ENCODE data around the gene KRT33B. TPM values are rescaled to one million over a fixed set of nuclear protein-coding genes. Genes with fewer than 3 reads are reported as not detected.

The KRT33B gene
- total and polyA plus RNA-seq, 2 of the 8 experiments (the other 6 are each of a cell fraction or from before 2014, with no cell fraction given) = not detected

- Histone ChIP-seq H2AFZ (ENCODE audit: low read length) (no peak overlapping the region), H3K36me3 (ENCODE audit: control insufficient read depth in 2 of 4, insufficient read depth in 4 of 4, low read length in 3 of 4) (no peaks in the 10 kb centered on the region), H3K79me2 (ENCODE audit: control insufficient read depth in 1 of 2, insufficient read depth in 2 of 2, low read length in 2 of 2) (no peaks in the 10 kb centered on the region), H3K18ac (ENCODE audit: extremely low read depth, low read length) (no peak overlapping the region), H4K5ac (ENCODE audit: insufficient read length, low read depth, low read length) (no peak overlapping the region), H4K91ac (replicated peaks; ENCODE audit: insufficient read length, low read length) (no peak overlapping the region), H3K4me2 (ENCODE audit: insufficient read depth in 1 of 2, low read depth in 2 of 2, low read length in 2 of 2) (no peak overlapping the region), H3K9ac (replicated peaks in 1 of 4; ENCODE audit: extremely low read depth in 1 of 4, low read depth in 3 of 4, low read length in 3 of 4) (no peak overlapping the region), H3K4me3 (ENCODE audit: extremely low read depth in 1 of 4, insufficient read depth in 2 of 4, low read depth in 3 of 4, low read length in 4 of 4) (no peak overlapping the region), H2BK12ac (ENCODE audit: low read depth, low read length) (no peak overlapping the region), H3K23ac (ENCODE audit: insufficient read length) (no peak overlapping the region), H2BK120ac (replicated peaks; ENCODE audit: low read depth, low read length) (no peak overlapping the region), H2AK5ac (ENCODE audit: low read depth, low read length) (no peak overlapping the region), H4K20me1 (replicated peaks in 1 of 2; ENCODE audit: control insufficient read depth in 1 of 2, insufficient read depth in 2 of 2, low read length in 2 of 2) (no peaks in the 10 kb centered on the region), H2BK20ac (ENCODE audit: low read length) (no peak overlapping the region), H2BK15ac (ENCODE audit: low read length) (no peak overlapping the region), H4K8ac (ENCODE audit: extremely low read depth, insufficient read depth, low read length) (no peak overlapping the region), H3K27me3 (replicated peaks in 1 of 4; ENCODE audit: control insufficient read depth in 3 of 4, extremely low read depth in 1 of 4, insufficient read depth in 3 of 4, low read length in 3 of 4) (no peaks in the 10 kb centered on the region), H3K4me1 (replicated peaks in 1 of 4; ENCODE audit: control insufficient read depth in 3 of 4, insufficient read depth in 4 of 4, low read length in 3 of 4) (no peaks in the 10 kb centered on the region), H3K27ac (ENCODE audit: low read depth, low read length) (no peak overlapping the region), H2BK5ac (ENCODE audit: low read depth, low read length) (no peak overlapping the region), H3K9me3 (ENCODE audit: insufficient read depth in 2 of 2, low read depth in 1 of 2, low read length in 1 of 2) (no peaks in the 10 kb centered on the region; a peak in 1 of 4 replicates), H3K14ac (ENCODE audit: insufficient read length) (no peak overlapping the region), H3K23me2 (ENCODE audit: low read depth, low read length) (no peaks in the 10 kb centered on the region), H3K56ac (replicated peaks; ENCODE audit: insufficient read length, low read depth, low read length) (no peak overlapping the region), H3K4ac (replicated peaks; ENCODE audit: insufficient read length, low read depth, low read length) (no peak overlapping the region), H3K79me1 (ENCODE audit: low read depth, low read length) (no peaks in the 10 kb centered on the region)
- no peak for TF ChIP-seq TAF1 (IDR thresholded peaks at IDR 0.05; ENCODE audit: low read depth, low read length)
- TF ChIP-seq GTF2F1 (IDR thresholded peaks at IDR 0.05; ENCODE audit: borderline replicate concordance, low read depth, low read length) = no peak
- no peak for TF ChIP-seq EGR1 (IDR thresholded peaks at IDR 0.05; ENCODE audit: borderline replicate concordance, low read depth, low read length)
- no peak for TF ChIP-seq CREB1 (IDR thresholded peaks at IDR 0.05)
- TF ChIP-seq GABPA (IDR thresholded peaks at IDR 0.05; ENCODE audit: borderline replicate concordance, insufficient read depth, low read length) = no peak
- TF ChIP-seq SUZ12 (IDR thresholded peaks at IDR 0.05; ENCODE audit: low read length) = no peak
- TF ChIP-seq BRCA1 (IDR thresholded peaks at IDR 0.05; ENCODE audit: low read depth, low read length) = no peak
- TF ChIP-seq SP2 (IDR thresholded peaks at IDR 0.05; ENCODE audit: low read length) = no peak
- no peak for TF ChIP-seq HDAC2 (IDR thresholded peaks at IDR 0.05; ENCODE audit: borderline replicate concordance in 1 of 2, low read depth in 2 of 2, low read length in 2 of 2)
- TF ChIP-seq USF2 (IDR thresholded peaks at IDR 0.05; ENCODE audit: low read length) = no peak
- no peak for TF ChIP-seq POLR2A (IDR thresholded peaks at IDR 0.05; ENCODE audit: control extremely low read depth in 1 of 2, low read depth in 2 of 2, low read length in 2 of 2)
- TF ChIP-seq BCL11A (IDR thresholded peaks at IDR 0.05; ENCODE audit: low read depth in 2 of 2, low read length in 2 of 2) = no peak
- no peak for TF ChIP-seq TAF7 (optimal IDR thresholded peaks at IDR 0.05; ENCODE audit: borderline replicate concordance, low read depth, low read length)
- no peak for TF ChIP-seq SP4 (IDR thresholded peaks at IDR 0.05; ENCODE audit: low read length)
- no peak for FAIRE-seq
- no peak for DNase-seq (ENCODE audit: low read depth in 1 of 2, low spot score in 2 of 2)
- CTCF ChIA-PET (ENCODE audit: partially characterized antibody) = no interaction called here
- POLR2A ChIA-PET (ENCODE audit: partially characterized antibody) = no interaction called here
- WGBS, 2 experiments (ENCODE audit: extremely low coverage in 1 of 2, insufficient coverage in 1 of 2, insufficient read length in 1 of 2, insufficient replicate concordance in 2 of 2, low coverage in 1 of 2, low lambda C conversion rate in 2 of 2, missing lambda C conversion rate in 1 of 2) = 94% methylated on average over 1 of the region's 1 CpG; no CpG with 5 or more reads in 1 of the 2 experiments
Observed at GRCh38 chr17:41386227-41386626, 16.6 kb upstream of the KRT33B start.
